Endothelial cell of umbilical vein (primary cell): ENCODE measurements around the gene CLSTN2. TPM values are rescaled to one million over a fixed set of nuclear protein-coding genes. Genes with fewer than 3 reads are reported as not detected.

Source experiments
- BruUV-seq: library from RNA; stranded (reverse); fragments of 400-500 nt; replicated peaks from 2 replicates; lab custom pipeline; 2021; lab: Mats Ljungman, UMichigan
- CTCF ChIA-PET: fragments of 300-600, 350-600 bp; sonication (Branson Sonifier 250); formaldehyde crosslinking; loops from one replicate; lab custom pipeline; 2021; ENCODE audit warnings: antibody characterized with exemption, inconsistent platforms; lab: Charles Lee
- POLR2A ChIA-PET: fragments of 300-600, 350-600 bp; sonication (Branson Sonifier 250); formaldehyde crosslinking; loops from one replicate; lab custom pipeline; 2021; ENCODE audit warnings: antibody characterized with exemption, inconsistent platforms; lab: Charles Lee
- DNase-seq: peaks from one replicate; pipeline ENCODE4 v3.0.0-alpha.2; 2011; ENCODE audit warnings: low read depth, low spot score
- FAIRE-seq: peaks from 2 replicates; lab custom pipeline; 2011; peaks lifted over from hg19 to GRCh38; lab: Jason Lieb, UNC
- H2AFZ ChIP-seq: 2 replicates; pipeline ENCODE4 v1.6.0; 2012; ENCODE audit warnings: low read depth, low read length, control low read depth, inconsistent platforms
- H3K27ac ChIP-seq: 2 replicates; pipeline ENCODE4 v1.5.1; 2011; ENCODE audit warnings: low read depth, mild to moderate bottlenecking, control low read depth, low read length, moderate library complexity; ENCODE audit not compliant: insufficient read depth
- H3K27me3 ChIP-seq, 2 experiments: 2 replicates each; pipeline versions ENCODE4 v1.6.0 to v1.6.1; 2011; ENCODE audit warnings: low read length in 2 of 2, mixed read lengths in 1 of 2; ENCODE audit not compliant: control insufficient read depth in 2 of 2, insufficient read depth in 2 of 2
- H3K36me3 ChIP-seq, 2 experiments: 2 replicates in 1 of 2; 3 replicates in 1 of 2; pipeline ENCODE4 v1.5.1; 2011; ENCODE audit warnings: low read length in 2 of 2, mild to moderate bottlenecking in 1 of 2, moderate library complexity in 1 of 2; ENCODE audit not compliant: control insufficient read depth in 2 of 2, insufficient read depth in 2 of 2; ENCODE audit errors: extremely low read depth in 1 of 2
- H3K4me1 ChIP-seq: 3 replicates; pipeline ENCODE4 v1.5.1; 2011; ENCODE audit warnings: mild to moderate bottlenecking, low read length; ENCODE audit not compliant: control insufficient read depth, insufficient read depth; ENCODE audit errors: extremely low read depth
- H3K4me2 ChIP-seq: 2 replicates; pipeline ENCODE4 v1.6.1; 2011; ENCODE audit warnings: low read length, control low read depth, mixed read lengths; ENCODE audit not compliant: insufficient read depth
- H3K4me3 ChIP-seq, 3 experiments: fragments of 200-600 bp in 1 of 3; sonication (generic), shearing (Covaris generic) in 1 of 3; replicated peaks in 1 of 3; 2 replicates each; pipeline ENCODE4 v1.5.1; 2011 to 2016; ENCODE audit warnings: control low read depth in 3 of 3, low read length in 3 of 3, mild to moderate bottlenecking in 2 of 3, inconsistent platforms in 1 of 3, low read depth in 1 of 3, moderate library complexity in 1 of 3; ENCODE audit not compliant: insufficient read depth in 1 of 3
- H3K79me2 ChIP-seq: 2 replicates; pipeline ENCODE4 v1.6.0; 2012; ENCODE audit warnings: low read length, inconsistent platforms; ENCODE audit not compliant: control insufficient read depth, insufficient read depth
- H3K9ac ChIP-seq: replicated peaks from 2 replicates; pipeline ENCODE3; 2011; ENCODE audit warnings: low read length, control low read depth; ENCODE audit not compliant: insufficient read depth; ENCODE audit errors: extremely low read depth
- H3K9me1 ChIP-seq: replicated peaks from 3 replicates; pipeline ENCODE4 v1.6.0; 2011; ENCODE audit warnings: mild to moderate bottlenecking, low read length; ENCODE audit not compliant: control insufficient read depth, insufficient read depth; ENCODE audit errors: extremely low read depth
- H3K9me3 ChIP-seq: replicated peaks from 2 replicates; pipeline ENCODE4 v1.5.1; 2012; ENCODE audit warnings: low read length, inconsistent platforms; ENCODE audit not compliant: control insufficient read depth, insufficient read depth
- H4K20me1 ChIP-seq: replicated peaks from 2 replicates; pipeline ENCODE3; 2011; ENCODE audit warnings: mild to moderate bottlenecking, low read length; ENCODE audit not compliant: control insufficient read depth, insufficient read depth; ENCODE audit errors: extremely low read depth
- CTCF ChIP-seq, 2 donors: IDR thresholded peaks; 1 replicate in 1 of 2; 2 replicates in 1 of 2; pipeline ENCODE4 v1.5.1; 2011; ENCODE audit warnings: low read length in 2 of 2, mild to moderate bottlenecking in 2 of 2, moderate library complexity in 2 of 2, control low read depth in 1 of 2, inconsistent platforms in 1 of 2, low read depth in 1 of 2; ENCODE audit not compliant: insufficient read depth in 1 of 2; ENCODE audit errors: extremely low read depth in 1 of 2
- EZH2 ChIP-seq: IDR thresholded peaks from 2 replicates; pipeline ENCODE4 v1.6.1; 2012; ENCODE audit warnings: borderline replicate concordance, low read depth, mild to moderate bottlenecking, moderate library complexity, low read length, inconsistent platforms; ENCODE audit not compliant: severe bottlenecking
- FOS ChIP-seq: IDR thresholded peaks from 2 replicates; pipeline ENCODE4 v1.6.1; 2011; ENCODE audit warnings: mild to moderate bottlenecking, low read length, moderate library complexity, borderline replicate concordance; ENCODE audit not compliant: insufficient read depth
- GATA2 ChIP-seq: IDR thresholded peaks from 2 replicates; pipeline ENCODE4 v1.7.0; 2011; ENCODE audit warnings: low read depth, mild to moderate bottlenecking, moderate library complexity, mixed read lengths, low read length; ENCODE audit not compliant: insufficient read length, insufficient read depth
- JUN ChIP-seq: IDR thresholded peaks from 2 replicates; pipeline ENCODE4 v1.6.1; 2011; ENCODE audit warnings: borderline replicate concordance, low read depth; ENCODE audit not compliant: insufficient read length, insufficient read depth
- MAX ChIP-seq: IDR thresholded peaks from 2 replicates; pipeline ENCODE4 v1.6.1; 2011; ENCODE audit not compliant: insufficient read depth, insufficient read length
- MYC ChIP-seq: IDR thresholded peaks from one replicate; pipeline ENCODE4 v1.6.1; 2011; ENCODE audit warnings: mild to moderate bottlenecking, low read depth, low read length
- POLR2A ChIP-seq: IDR thresholded peaks from 2 replicates; pipeline ENCODE4 v1.6.1; 2012; ENCODE audit warnings: low read depth, mild to moderate bottlenecking, control low read depth, low read length
- POLR2AphosphoS5 ChIP-seq: IDR thresholded peaks from 2 replicates; pipeline ENCODE4 v1.6.1; 2012; ENCODE audit warnings: low read depth, mild to moderate bottlenecking, control low read depth, low read length, moderate library complexity; ENCODE audit not compliant: insufficient read depth
- dilution Hi-C: fragments of 300-500 bp; cut with MboI; formaldehyde crosslinking; loops from one replicate; pipeline ENCODE4 v1.15.0; 2019; ENCODE audit warnings: low sequenced_read_pairs; ENCODE audit not compliant: extremely low pct_ligation_motif_present
- intact Hi-C: fragments of 100-400 bp; cut with micrococcal nuclease; formaldehyde crosslinking; loops from one replicate; pipeline ENCODE4 v1.10.0; 2022
- polyA plus RNA-seq, 4 experiments: library from polyadenylated mRNA; depleted of rRNA in 3 of 4; stranded (reverse) in 3 of 4; unstranded in 1 of 4; fragments of >200 nt; gene quantifications; 2 replicates each; pipeline versions ENCODE4 v1.2.1 to v1.2.3, GENCODE V29; 2011 to 2012; ENCODE audit warnings: missing spikeins in 1 of 4
- total RNA-seq: library from RNA; stranded (reverse); gene quantifications from 2 replicates; pipeline ENCODE4 v1.2.3, GENCODE V29; 2021

Gene CLSTN2
- total and polyA plus RNA-seq, 2 donors (not counting 3 experiments of a cell fraction or from before 2014, with no cell fraction given) = 0.26 to 0.38 TPM

GRCh38 chr3:140341203-140341602, 406.2 kb downstream of the CLSTN2 start:
- Histone ChIP-seq H3K36me3 (no peaks in the 10 kb centered on the region), H3K4me1 (no peaks in the 10 kb centered on the region), H3K4me2 (no peak overlapping the region), H2AFZ (no peak overlapping the region), H3K9ac (no peak overlapping the region), H4K20me1 (no peaks in the 10 kb centered on the region), H3K9me1 (no peaks in the 10 kb centered on the region), H3K27me3 (no peaks in the 10 kb centered on the region), H3K4me3 (no peak overlapping the region), H3K79me2 (no peaks in the 10 kb centered on the region), H3K27ac (no peak overlapping the region), H3K9me3 (no peaks in the 10 kb centered on the region)
- ChIA-PET CTCF (no interaction called here), POLR2A (no interaction called here)
- no peak for FAIRE-seq
- no peak for TF ChIP-seq EZH2
- no peak for TF ChIP-seq MYC
- no peak for TF ChIP-seq CTCF (IDR thresholded peaks at IDR 0.05; ENCODE audit: extremely low read depth in 1 of 2, insufficient read depth in 1 of 2, low read depth in 1 of 2, low read length in 2 of 2)
- TF ChIP-seq POLR2A = no peak
- no peak for TF ChIP-seq GATA2
- TF ChIP-seq POLR2AphosphoS5 = no peak
- no peak for TF ChIP-seq MAX
- TF ChIP-seq FOS = no peak
- no peak for TF ChIP-seq JUN
- intact Hi-C loops = no loop called here
- no TSS peak for BruUV-seq
- dilution Hi-C loops = no loop called here
- DNase-seq = no peak
